Naive thymus-derived CD4-positive, alpha-beta T cell (primary cell): ENCODE results near the gene FIGN. TPM values are rescaled to one million over a fixed set of nuclear protein-coding genes. Genes with fewer than 3 reads are reported as not detected.

ENCODE experiments used
- ATAC-seq: fragments of 150-1000 bp; cut with Tn5 transposase; 2 replicates; pipeline ENCODE4 v1.10.0; 2021; ENCODE audit warnings: mild to moderate bottlenecking, moderate library complexity
- CTCF ChIA-PET: fragments of 350-600 bp; sonication (Branson Sonifier 250); formaldehyde crosslinking; loops from one replicate; lab custom pipeline; 2021; ENCODE audit warnings: antibody characterized with exemption; lab: Charles Lee
- POLR2A ChIA-PET: fragments of 350-600 bp; sonication (Branson Sonifier 250); formaldehyde crosslinking; loops from one replicate; lab custom pipeline; 2021; ENCODE audit warnings: antibody characterized with exemption, inconsistent platforms; lab: Charles Lee
- DNase-seq, 9 donors: peaks; one replicate each; pipeline versions ENCODE4 v3.0.0 to v3.0.0-alpha.2; 2020 to 2022; ENCODE audit warnings: mixed read lengths in 1 of 9
- H3K27ac ChIP-seq: one replicate; pipeline ENCODE4 v1.7.0; 2013; ENCODE audit warnings: mild to moderate bottlenecking, low read depth, low read length, moderate library complexity
- H3K27me3 ChIP-seq, 2 donors: one replicate each; pipeline ENCODE4 v1.7.0; 2013; ENCODE audit warnings: low read length in 2 of 2, mild to moderate bottlenecking in 2 of 2, moderate library complexity in 2 of 2; ENCODE audit not compliant: control insufficient read depth in 2 of 2, insufficient read depth in 2 of 2
- H3K36me3 ChIP-seq, 3 experiments: 1 replicate in 2 of 3; 2 replicates in 1 of 3; pipeline ENCODE4 v1.7.0; 2013; ENCODE audit warnings: low read length in 3 of 3, mild to moderate bottlenecking in 3 of 3, moderate library complexity in 1 of 3; ENCODE audit not compliant: insufficient read depth in 3 of 3, control insufficient read depth in 2 of 3
- H3K4me1 ChIP-seq, 2 donors: one replicate each; pipeline ENCODE4 v1.7.0; 2013; ENCODE audit warnings: low read length in 2 of 2, mild to moderate bottlenecking in 2 of 2, moderate library complexity in 1 of 2; ENCODE audit not compliant: control insufficient read depth in 2 of 2, insufficient read depth in 2 of 2
- H3K4me3 ChIP-seq: 2 replicates; pipeline ENCODE4 v1.7.0; 2013; ENCODE audit warnings: mild to moderate bottlenecking, low read length
- H3K9me3 ChIP-seq, 3 experiments: 1 replicate in 2 of 3; 2 replicates in 1 of 3; pipeline ENCODE4 v1.7.0; 2013; ENCODE audit warnings: low read length in 3 of 3; ENCODE audit not compliant: control insufficient read depth in 2 of 3
- H3K27ac Mint-ChIP-seq, 9 donors: one replicate each; pipeline ENCODE4 v1.8.0; 2020 to 2022; ENCODE audit warnings: mixed read lengths in 9 of 9, mild to moderate bottlenecking in 8 of 9, moderate library complexity in 5 of 9, inconsistent platforms in 2 of 9
- H3K27me3 Mint-ChIP-seq, 5 donors: one replicate each; pipeline ENCODE4 v1.8.0; 2021 to 2022; ENCODE audit warnings: mixed read lengths in 5 of 5, mild to moderate bottlenecking in 1 of 5
- H3K36me3 Mint-ChIP-seq, 5 donors: one replicate each; pipeline ENCODE4 v1.8.0; 2020 to 2022; ENCODE audit warnings: mixed read lengths in 5 of 5, mild to moderate bottlenecking in 3 of 5, inconsistent platforms in 1 of 5
- H3K4me1 Mint-ChIP-seq, 7 donors: one replicate each; pipeline ENCODE4 v1.8.0; 2020 to 2022; ENCODE audit warnings: mixed read lengths in 7 of 7, mild to moderate bottlenecking in 3 of 7, inconsistent platforms in 1 of 7
- H3K4me3 Mint-ChIP-seq, 10 donors: one replicate each; pipeline ENCODE4 v1.8.0; 2020 to 2022; ENCODE audit warnings: mild to moderate bottlenecking in 10 of 10, mixed read lengths in 10 of 10, moderate library complexity in 6 of 10, inconsistent platforms in 2 of 10
- H3K9me3 Mint-ChIP-seq, 11 donors: one replicate each; pipeline ENCODE4 v1.8.0; 2020 to 2022; ENCODE audit warnings: mixed read lengths in 11 of 11, mild to moderate bottlenecking in 4 of 11, inconsistent platforms in 1 of 11, moderate library complexity in 1 of 11
- intact Hi-C, 2 donors: fragments of 100-400 bp; cut with micrococcal nuclease; formaldehyde crosslinking; loops; one replicate each; pipeline ENCODE4 v1.15.1; 2023
- polyA plus RNA-seq, 2 donors: library from polyadenylated mRNA; unstranded; fragments of 300-500 nt; fragmentation: Illumina TruSeq; gene quantifications; one replicate each; pipeline ENCODE4 v1.2.3, GENCODE V29; 2021
- total RNA-seq, 6 experiments: library from RNA in 5 of 6; stranded (reverse) in 5 of 6; gene quantifications; 1 replicate in 5 of 6; 2 replicates in 1 of 6; pipeline ENCODE4 v1.2.3 and lab custom pipeline; 2021 to 2026

Gene FIGN
- total and polyA plus RNA-seq, 7 experiments from 2014 or later = 0.05 TPM; not detected in 6

DNA sequence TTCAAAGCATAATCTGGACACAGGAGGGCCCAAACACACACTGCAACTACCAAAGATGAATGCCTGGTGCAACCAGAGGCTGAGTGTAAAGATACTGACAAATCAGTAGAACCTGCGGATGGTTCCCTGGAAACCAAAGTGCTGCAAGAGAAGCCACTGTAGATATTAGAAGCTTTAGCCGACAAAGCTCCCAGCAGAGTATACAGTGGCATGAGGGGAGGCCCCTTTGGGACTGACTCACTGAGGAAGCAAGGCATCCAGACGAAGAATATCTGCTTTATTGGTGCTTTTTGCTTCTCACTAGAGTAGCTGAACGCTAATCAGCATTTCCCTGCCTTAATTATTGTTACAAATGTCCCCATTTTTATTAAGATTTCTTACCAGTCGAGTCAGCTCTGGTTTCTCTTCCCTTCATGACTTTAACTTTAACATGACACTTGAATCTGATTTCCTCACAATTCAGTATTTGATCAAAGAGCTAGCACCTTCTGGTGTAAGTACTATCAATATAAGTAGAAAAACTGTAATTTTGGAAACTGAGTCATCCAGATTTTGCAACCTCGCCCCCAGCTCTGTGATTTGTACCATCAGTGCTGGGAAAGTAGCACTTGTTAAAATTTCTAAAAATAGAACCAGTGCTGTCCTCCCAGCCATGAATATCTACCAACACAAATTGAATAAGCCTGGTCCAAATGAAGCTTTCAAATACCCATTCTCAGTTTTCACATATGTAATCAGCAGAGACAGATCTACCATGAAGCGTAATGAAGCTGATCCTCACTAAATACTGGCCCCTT is 34.2 kb downstream of the FIGN start:
- intact Hi-C loops = no loop called here
- Mint-ChIP-seq H3K4me3 (no peak overlapping the region), H3K36me3 (no peaks in the 10 kb centered on the region), H3K4me1 (no peaks in the 10 kb centered on the region), H3K27me3 (peaks cover 0 to 4% (median 0%) of the 10 kb centered on the region in 5 donors), H3K27ac (no peak overlapping the region), H3K9me3 (peaks cover 0 to 9% (median 2%) of the 10 kb centered on the region in 11 donors)
- no peak for ATAC-seq
- Histone ChIP-seq H3K27ac (no peak overlapping the region), H3K4me3 (no peak overlapping the region), H3K36me3 (no peaks in the 10 kb centered on the region), H3K9me3 (no peaks in the 10 kb centered on the region), H3K27me3 (no peaks in the 10 kb centered on the region), H3K4me1 (no peaks in the 10 kb centered on the region)
- ChIA-PET CTCF (no interaction called here), POLR2A (no interaction called here)
- no peak for DNase-seq

DNA sequence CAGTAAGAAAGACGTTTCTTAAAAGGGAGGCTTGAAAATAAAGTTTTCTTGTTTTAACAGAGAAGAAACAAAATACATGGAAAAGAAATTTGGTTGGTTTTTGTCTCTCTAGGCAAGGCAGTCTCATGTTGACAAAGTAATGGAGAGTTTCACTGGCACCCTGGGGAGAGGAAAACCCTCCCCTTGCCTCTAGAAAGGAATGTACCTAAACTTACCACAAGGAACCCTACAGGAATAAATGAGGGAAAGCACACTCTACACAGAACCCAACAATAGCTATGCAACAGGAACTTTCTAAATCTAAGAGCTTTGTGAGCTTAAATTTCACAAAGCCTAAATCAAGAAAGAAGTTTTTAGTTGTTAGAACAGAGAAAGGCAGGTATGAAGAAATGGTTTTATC is 37.0 kb downstream of the FIGN start:
- no peak for DNase-seq
- no peaks in the 10 kb centered on the region for H3K27me3 ChIP-seq
- Mint-ChIP-seq H3K4me1 (no peaks in the 10 kb centered on the region), H3K4me3 (no peak overlapping the region), H3K36me3 (no peaks in the 10 kb centered on the region), H3K27me3 (peaks cover 0 to 4% (median 0%) of the 10 kb centered on the region in 5 donors), H3K9me3 (peaks cover 0 to 12% (median 2%) of the 10 kb centered on the region in 11 donors), H3K27ac (no peak overlapping the region)
- H3K36me3 ChIP-seq = no peaks in the 10 kb centered on the region
- no peak overlapping the region for H3K27ac ChIP-seq
- ChIA-PET POLR2A (no interaction called here), CTCF (no interaction called here)
- no peaks in the 10 kb centered on the region for H3K4me1 ChIP-seq
- no peaks in the 10 kb centered on the region for H3K9me3 ChIP-seq
- no peak overlapping the region for H3K4me3 ChIP-seq
- ATAC-seq = no peak
- intact Hi-C loops = no loop called here

DNA sequence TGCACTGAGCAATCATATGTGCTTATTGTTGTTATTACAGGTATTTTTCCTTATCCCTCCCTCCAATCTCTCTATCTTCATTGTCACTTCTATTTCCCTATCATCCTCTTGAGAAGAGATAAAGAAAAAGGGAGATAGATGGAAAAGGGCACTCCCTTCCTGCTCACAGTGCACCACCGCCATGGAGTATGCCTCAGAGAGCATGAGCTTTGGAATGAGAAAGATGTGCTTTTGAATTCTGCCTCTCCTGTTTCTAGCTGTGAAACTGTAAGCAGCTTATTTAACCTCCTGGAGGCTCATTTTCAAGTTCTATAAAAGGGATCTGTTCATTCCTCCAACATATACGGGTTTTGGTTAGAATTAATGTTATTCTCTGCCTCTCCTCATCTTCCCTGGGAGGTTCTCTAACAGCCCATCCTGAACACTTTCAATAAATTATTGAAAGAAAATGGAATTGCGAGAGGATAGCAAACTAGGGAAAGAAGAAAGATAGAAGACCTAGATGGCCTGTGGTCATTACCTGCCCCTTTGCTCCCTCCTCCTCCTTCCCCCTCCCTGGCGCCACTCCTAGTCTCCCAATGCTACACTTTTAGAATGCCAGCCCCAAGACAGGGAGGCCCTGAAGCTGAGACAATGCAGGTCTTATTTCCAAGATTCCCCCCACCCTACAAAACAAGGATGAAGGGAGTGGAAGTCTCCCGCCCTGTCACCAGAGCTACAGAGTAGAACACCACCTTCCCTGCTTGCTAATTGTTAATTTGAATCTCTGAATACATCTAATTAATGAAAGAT is 37.8 kb downstream of the FIGN start:
- H3K27me3 Mint-ChIP-seq = peaks cover 0 to 4% (median 0%) of the 10 kb centered on the region in 5 donors
- intact Hi-C loops = no loop called here
- ATAC-seq = no peak
- no peak overlapping the region for H3K4me3 ChIP-seq
- POLR2A ChIA-PET = no interaction called here
- no peaks in the 10 kb centered on the region for H3K4me1 Mint-ChIP-seq
- no peak overlapping the region for H3K27ac ChIP-seq
- H3K4me3 Mint-ChIP-seq = no peak overlapping the region
- H3K27ac Mint-ChIP-seq = no peak overlapping the region
- no peak for DNase-seq
- CTCF ChIA-PET = no interaction called here
- peaks cover 0 to 11% (median 2%) of the 10 kb centered on the region in 11 donors for H3K9me3 Mint-ChIP-seq
- H3K36me3 ChIP-seq = no peaks in the 10 kb centered on the region
- H3K27me3 ChIP-seq = no peaks in the 10 kb centered on the region
- no peaks in the 10 kb centered on the region for H3K4me1 ChIP-seq
- no peaks in the 10 kb centered on the region for H3K9me3 ChIP-seq
- no peaks in the 10 kb centered on the region for H3K36me3 Mint-ChIP-seq

DNA sequence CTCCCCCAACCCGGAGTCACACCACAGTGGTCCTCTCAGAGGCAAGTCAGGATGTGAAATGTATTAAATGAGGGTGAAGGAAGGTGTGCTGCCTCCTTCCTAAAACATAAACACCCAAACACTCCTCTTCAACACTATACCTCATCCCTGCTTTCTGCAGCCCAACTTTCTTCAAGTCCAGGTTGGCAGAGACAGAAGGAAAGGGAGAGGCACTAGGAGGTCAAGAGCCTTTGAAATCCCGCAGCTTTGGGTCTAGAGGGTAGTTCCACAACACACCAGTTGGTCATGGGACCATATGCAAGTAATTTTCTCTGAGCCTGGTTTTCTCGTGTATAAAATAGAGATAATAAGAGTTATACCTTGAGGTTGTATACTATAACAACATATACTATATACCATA is 38.4 kb downstream of the FIGN start:
- Mint-ChIP-seq H3K36me3 (no peaks in the 10 kb centered on the region), H3K4me1 (no peaks in the 10 kb centered on the region), H3K9me3 (peaks cover 0 to 11% (median 2%) of the 10 kb centered on the region in 11 donors), H3K4me3 (no peak overlapping the region), H3K27me3 (peaks cover 0 to 4% (median 0%) of the 10 kb centered on the region in 5 donors), H3K27ac (no peak overlapping the region)
- Histone ChIP-seq H3K9me3 (no peaks in the 10 kb centered on the region), H3K27ac (no peak overlapping the region), H3K27me3 (no peaks in the 10 kb centered on the region), H3K4me1 (no peaks in the 10 kb centered on the region), H3K36me3 (no peaks in the 10 kb centered on the region), H3K4me3 (no peak overlapping the region)
- intact Hi-C loops = no loop called here
- CTCF ChIA-PET = no interaction called here
- DNase-seq (no peak), ATAC-seq (no peak)
- POLR2A ChIA-PET = no interaction called here

DNA sequence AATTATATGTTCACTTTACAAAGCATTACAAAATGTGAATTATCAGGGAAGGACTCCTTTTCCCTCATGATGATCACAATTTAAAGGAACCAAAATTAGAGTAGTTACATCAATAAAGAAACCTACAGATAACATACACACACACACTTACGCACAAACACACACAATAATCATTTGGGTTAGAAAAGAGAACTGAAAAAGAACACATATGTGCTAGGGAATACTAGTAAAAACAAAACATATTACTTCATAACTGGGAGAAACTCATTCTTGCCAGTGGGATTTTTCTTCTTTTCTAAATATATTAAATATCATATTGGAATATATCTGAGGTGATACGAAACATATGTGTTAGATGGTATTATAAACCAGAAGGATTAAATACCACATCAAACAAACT is 42.3 kb downstream of the FIGN start:
- H3K27me3 Mint-ChIP-seq = no peaks in the 10 kb centered on the region
- ATAC-seq = no peak
- no peak overlapping the region for H3K4me3 Mint-ChIP-seq
- no peaks in the 10 kb centered on the region for H3K36me3 ChIP-seq
- CTCF ChIA-PET = no interaction called here
- peaks cover 0 to 11% (median 1%) of the 10 kb centered on the region in 11 donors for H3K9me3 Mint-ChIP-seq
- POLR2A ChIA-PET = no interaction called here
- no peak overlapping the region for H3K27ac Mint-ChIP-seq
- no peaks in the 10 kb centered on the region for H3K9me3 ChIP-seq
- no peaks in the 10 kb centered on the region for H3K36me3 Mint-ChIP-seq
- H3K27ac ChIP-seq = no peak overlapping the region
- no peaks in the 10 kb centered on the region for H3K4me1 Mint-ChIP-seq
- intact Hi-C loops = no loop called here
- DNase-seq = no peak
- no peaks in the 10 kb centered on the region for H3K4me1 ChIP-seq
- H3K4me3 ChIP-seq = no peak overlapping the region
- H3K27me3 ChIP-seq = no peaks in the 10 kb centered on the region

DNA sequence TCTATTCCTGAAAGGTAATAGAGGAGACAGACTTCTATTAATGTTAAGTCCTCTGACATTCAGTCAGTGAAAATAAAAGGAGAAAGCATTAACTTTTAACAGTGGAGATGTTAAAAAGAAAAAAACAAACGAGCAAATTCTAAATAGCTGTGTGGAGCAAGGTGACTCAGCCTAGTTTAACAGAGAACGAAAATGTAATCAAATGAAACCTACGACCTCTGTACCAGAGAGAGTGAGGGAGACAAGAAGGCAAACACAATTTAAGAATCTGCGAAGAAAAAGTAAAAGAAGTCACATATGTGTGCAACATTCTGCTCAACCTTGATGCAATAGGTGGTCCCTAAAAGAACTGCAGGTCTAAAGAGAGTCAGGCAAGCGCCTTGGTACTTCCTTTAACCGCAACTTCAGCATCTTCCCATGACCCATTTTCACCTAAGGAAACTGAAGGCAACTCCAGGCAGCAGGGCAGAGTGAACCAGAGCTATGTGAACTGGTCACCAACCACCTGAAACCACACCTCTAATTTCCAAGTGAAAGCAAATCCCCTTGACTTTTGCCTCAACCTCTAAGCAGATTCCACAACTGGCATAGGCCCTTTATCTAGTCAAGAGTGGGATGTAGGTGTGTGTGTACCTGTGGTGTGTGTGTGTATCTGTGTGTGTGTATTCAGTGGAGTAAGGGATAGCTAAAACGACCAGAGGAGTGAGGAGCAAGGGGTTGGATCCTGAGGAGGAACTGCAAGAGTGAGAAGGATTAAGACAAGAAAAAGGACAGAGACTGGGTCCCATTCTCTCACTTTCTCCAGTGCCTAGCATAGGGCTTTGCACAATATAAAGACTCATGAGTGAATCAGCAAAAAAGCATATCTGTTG is 43.0 kb downstream of the FIGN start:
- no peak overlapping the region for H3K4me3 ChIP-seq
- DNase-seq = no peak
- H3K36me3 ChIP-seq = no peaks in the 10 kb centered on the region
- no peaks in the 10 kb centered on the region for H3K4me1 ChIP-seq
- no peaks in the 10 kb centered on the region for H3K36me3 Mint-ChIP-seq
- H3K27me3 ChIP-seq = no peaks in the 10 kb centered on the region
- H3K27ac Mint-ChIP-seq = no peak overlapping the region
- H3K27ac ChIP-seq = no peak overlapping the region
- H3K4me1 Mint-ChIP-seq = no peaks in the 10 kb centered on the region
- no peak for ATAC-seq
- no peaks in the 10 kb centered on the region for H3K27me3 Mint-ChIP-seq
- POLR2A ChIA-PET = no interaction called here
- CTCF ChIA-PET = no interaction called here
- H3K9me3 ChIP-seq = no peaks in the 10 kb centered on the region
- H3K4me3 Mint-ChIP-seq = no peak overlapping the region
- intact Hi-C loops = no loop called here
- H3K9me3 Mint-ChIP-seq = peaks cover 0 to 14% (median 0%) of the 10 kb centered on the region in 11 donors
